Calu3 (cell line): ENCODE results near the gene FBRS. TPM values are rescaled to one million over a fixed set of nuclear protein-coding genes. Genes with fewer than 3 reads are reported as not detected.

Source experiments
- BruUV-seq: library from RNA; stranded (reverse); fragments of 400-500 nt; replicated peaks from 2 replicates; lab custom pipeline; 2021; lab: Mats Ljungman, UMichigan
- CTCF ChIA-PET: fragments of 300-600 bp; sonication (Branson Sonifier 250); formaldehyde crosslinking; loops from one replicate; lab custom pipeline; 2022; ENCODE audit warnings: antibody characterized with exemption; lab: Charles Lee
- DNase-seq: peaks from one replicate; pipeline ENCODE4 v3.0.0; 2022
- H3K27ac Mint-ChIP-seq: one replicate; pipeline ENCODE4 v1.8.0; 2022; ENCODE audit warnings: mixed read lengths; ENCODE audit not compliant: unreplicated experiment
- H3K27me3 Mint-ChIP-seq: one replicate; pipeline ENCODE4 v1.8.0; 2022; ENCODE audit warnings: mixed read lengths; ENCODE audit not compliant: unreplicated experiment
- H3K36me3 Mint-ChIP-seq: one replicate; pipeline ENCODE4 v1.8.0; 2022; ENCODE audit warnings: mild to moderate bottlenecking, moderate library complexity, mixed read lengths; ENCODE audit not compliant: insufficient read depth, unreplicated experiment
- H3K4me1 Mint-ChIP-seq: one replicate; pipeline ENCODE4 v1.8.0; 2022; ENCODE audit warnings: mild to moderate bottlenecking, low read depth, mixed read lengths; ENCODE audit not compliant: unreplicated experiment
- H3K4me3 Mint-ChIP-seq: one replicate; pipeline ENCODE4 v1.8.0; 2022; ENCODE audit warnings: mild to moderate bottlenecking, low read depth, moderate library complexity, mixed read lengths; ENCODE audit not compliant: unreplicated experiment
- H3K9me3 Mint-ChIP-seq: one replicate; pipeline ENCODE4 v1.8.0; 2022; ENCODE audit warnings: low read depth, mixed read lengths; ENCODE audit not compliant: unreplicated experiment
- CTCF ChIP-seq: fragments of 200-600 bp; IDR thresholded peaks from one replicate; pipeline ENCODE4 v1.8.0; 2022; ENCODE audit warnings: antibody characterized with exemption; ENCODE audit not compliant: unreplicated experiment
- intact Hi-C: fragments of 100-400 bp; cut with micrococcal nuclease; formaldehyde crosslinking; loops from one replicate; pipeline ENCODE4 v1.10.0; 2022; ENCODE audit not compliant: unreplicated experiment
- total RNA-seq: library from RNA; stranded (reverse); gene quantifications from 2 replicates; pipeline ENCODE4 v1.2.3, GENCODE V29; 2022

Gene FBRS
- total RNA-seq, 1 experiment from 2014 or later, result 113 TPM

GRCh38 chr16:30621765-30622164 is 36.5 kb upstream of the FBRS start:
- Mint-ChIP-seq H3K4me1 (no peaks in the 10 kb centered on the region), H3K9me3 (peaks cover 2% of the 10 kb centered on the region), H3K4me3 (no peak overlapping the region), H3K27ac (no peak overlapping the region), H3K27me3 (peaks cover 45% of the 10 kb centered on the region), H3K36me3 (no peaks in the 10 kb centered on the region)
- no TSS peak for BruUV-seq
- intact Hi-C loops, result no loop called here
- no peak for TF ChIP-seq CTCF
- no peak for DNase-seq
- CTCF ChIA-PET, result no interaction called here

- Mint-ChIP-seq H3K36me3 (no peaks in the 10 kb centered on the region), H3K9me3 (no peaks in the 10 kb centered on the region), H3K27me3 (peaks cover 45% of the 10 kb centered on the region), H3K4me3 (no peak overlapping the region), H3K4me1 (no peaks in the 10 kb centered on the region), H3K27ac (no peak overlapping the region)
- no TSS peak for BruUV-seq
- CTCF ChIA-PET, result no interaction called here
- no peak for TF ChIP-seq CTCF
- no peak for DNase-seq
- intact Hi-C loops, result no loop called here
Observed at GRCh38 chr16:30622455-30623032, 35.7 kb upstream of the FBRS start.

GRCh38 chr16:30623536-30624283 is 34.5 kb upstream of the FBRS start:
- BruUV-seq, result no TSS peak
- H3K9me3 Mint-ChIP-seq, result no peaks in the 10 kb centered on the region
- no peak overlapping the region for H3K27ac Mint-ChIP-seq
- H3K4me1 Mint-ChIP-seq, result peaks cover 4% of the 10 kb centered on the region
- no peak for DNase-seq
- CTCF ChIA-PET, result interaction anchor here (0.5 to 1.0 kb wide), 2 partner anchors 11 to 189 kb away, joined by 3 to 4 read pairs; no protein-coding TSS in a partner anchor
- H3K4me3 Mint-ChIP-seq, result no peak overlapping the region
- peaks cover 45% of the 10 kb centered on the region for H3K27me3 Mint-ChIP-seq
- intact Hi-C loops, result no loop called here
- TF ChIP-seq CTCF, result no peak
- H3K36me3 Mint-ChIP-seq, result no peaks in the 10 kb centered on the region

- peaks cover 32% of the 10 kb centered on the region for H3K27me3 Mint-ChIP-seq
- intact Hi-C loops, result loop anchor here (5.0 kb wide), 2 partner anchors 54 to 584 kb away; partner anchors contain the start of gene ZNF688
- no TSS peak for BruUV-seq
- DNase-seq, result no peak
- no peak overlapping the region for H3K4me3 Mint-ChIP-seq
- no peak for TF ChIP-seq CTCF
- H3K9me3 Mint-ChIP-seq, result no peaks in the 10 kb centered on the region
- H3K36me3 Mint-ChIP-seq, result no peaks in the 10 kb centered on the region
- H3K4me1 Mint-ChIP-seq, result peaks cover 14% of the 10 kb centered on the region
- CTCF ChIA-PET, result no interaction called here
- no peak overlapping the region for H3K27ac Mint-ChIP-seq
Observed at GRCh38 chr16:30626236-30626635, 32.0 kb upstream of the FBRS start.
